OCI-LY7 (cell line): ENCODE data around the gene OPTC. TPM values are rescaled to one million over a fixed set of nuclear protein-coding genes. Genes with fewer than 3 reads are reported as not detected.
"Not testable (repeated sequence)": the region's sequence is repeated elsewhere in the genome, so short reads cannot be mapped to it uniquely, and the experiment has no call there.

Experiments
- BruUV-seq: library from RNA; stranded (reverse); fragments of 400-500 nt; replicated peaks from 2 replicates; lab custom pipeline; 2021; lab: Mats Ljungman, UMichigan
- CTCF ChIA-PET: fragments of 300-600 bp; sonication (Branson Sonifier 250); formaldehyde crosslinking; loops from one replicate; lab custom pipeline; 2022; ENCODE audit warnings: antibody characterized with exemption; ENCODE audit not compliant: unreplicated experiment; lab: Charles Lee
- POLR2A ChIA-PET: fragments of 300-600 bp; sonication (Branson Sonifier 250); formaldehyde crosslinking; loops from one replicate; lab custom pipeline; 2022; ENCODE audit warnings: antibody characterized with exemption; lab: Charles Lee
- DNase-seq: peaks from one replicate; pipeline ENCODE4 v3.0.0-alpha.2; 2015; ENCODE audit warnings: low spot score
- H2AFZ ChIP-seq: fragments of 200-600 bp; sonication (generic), shearing (Covaris generic); 2 replicates; pipeline ENCODE4 v1.6.1; 2014; ENCODE audit warnings: mild to moderate bottlenecking, antibody characterized with exemption, low read length, moderate library complexity
- H3K27ac ChIP-seq: fragments of 200-600 bp; sonication (generic); 2 replicates; pipeline ENCODE4 v1.5.1; 2014; ENCODE audit warnings: mixed run types, low read depth, mild to moderate bottlenecking, moderate library complexity, low read length, inconsistent platforms; ENCODE audit not compliant: poor library complexity, severe bottlenecking
- H3K36me3 ChIP-seq: fragments of 200-600 bp; sonication (generic); 2 replicates; pipeline ENCODE4 v1.6.1; 2014; ENCODE audit warnings: mild to moderate bottlenecking, antibody characterized with exemption, low read length, moderate library complexity, mixed read lengths; ENCODE audit not compliant: insufficient read depth
- H3K4me1 ChIP-seq: fragments of 200-600 bp; sonication (generic); 2 replicates; pipeline ENCODE4 v1.5.1; 2014; ENCODE audit warnings: mild to moderate bottlenecking, low read length; ENCODE audit not compliant: insufficient read depth, poor library complexity, severe bottlenecking
- H3K4me2 ChIP-seq: fragments of 200-600 bp; sonication (generic); 2 replicates; pipeline ENCODE4 v1.6.1; 2014; ENCODE audit warnings: mild to moderate bottlenecking, low read length
- H3K4me3 ChIP-seq: fragments of 200-600 bp; sonication (generic); 2 replicates; pipeline ENCODE4 v1.5.1; 2014; ENCODE audit warnings: mild to moderate bottlenecking, low read depth, low read length; ENCODE audit not compliant: poor library complexity, severe bottlenecking
- H3K79me2 ChIP-seq: fragments of 200-600 bp; sonication (generic); 2 replicates; pipeline ENCODE4 v1.6.1; 2016; ENCODE audit warnings: low read depth, mild to moderate bottlenecking, low read length, moderate library complexity, mixed read lengths; ENCODE audit not compliant: insufficient read depth
- H3K9me2 ChIP-seq: fragments of 200-600 bp; sonication (generic); 2 replicates; pipeline ENCODE4 v1.6.1; 2016; ENCODE audit warnings: mild to moderate bottlenecking, low read length, mixed read lengths; ENCODE audit not compliant: insufficient read depth
- H3K9me3 ChIP-seq: fragments of 200-600 bp; sonication (generic); 2 replicates; pipeline ENCODE4 v1.6.1; 2014; ENCODE audit warnings: mild to moderate bottlenecking, mixed run types, low read length, mixed read lengths
- H4K20me1 ChIP-seq: fragments of 200-600 bp; sonication (generic); 2 replicates; pipeline ENCODE4 v1.6.1; 2014; ENCODE audit warnings: mild to moderate bottlenecking, antibody characterized with exemption, low read length, moderate library complexity, mixed read lengths; ENCODE audit not compliant: insufficient read depth
- EZH2phosphoT487 ChIP-seq: fragments of 200-600 bp; sonication (generic); IDR thresholded peaks from 2 replicates; pipeline ENCODE4 v1.6.1; 2018; ENCODE audit warnings: low read depth, borderline replicate concordance, mild to moderate bottlenecking, mixed run types, antibody characterized with exemption, low read length, moderate library complexity, mixed read lengths
- intact Hi-C: fragments of 100-400 bp; cut with micrococcal nuclease; formaldehyde crosslinking; loops from one replicate; pipeline ENCODE4 v1.10.0; 2022; ENCODE audit not compliant: unreplicated experiment
- total RNA-seq, 2 experiments: library from RNA; depleted of rRNA in 1 of 2; stranded (reverse); fragments of >200 nt in 1 of 2; shearing (Covaris generic) in 1 of 2; gene quantifications; 2 replicates each; pipeline ENCODE4 v1.2.3, GENCODE V29; 2014 to 2022
- TF ChIP-seq, protein P1 (sequence below): fragments of 200-600 bp; sonication (generic); conservative IDR thresholded peaks from 2 replicates; pipeline ENCODE4 v1.5.1; 2014; ENCODE audit warnings: mild to moderate bottlenecking, antibody characterized with exemption, low read length, moderate library complexity, mixed read lengths

OPTC gene
- total RNA-seq, 2 experiments from 2014 or later = not detected

DNA sequence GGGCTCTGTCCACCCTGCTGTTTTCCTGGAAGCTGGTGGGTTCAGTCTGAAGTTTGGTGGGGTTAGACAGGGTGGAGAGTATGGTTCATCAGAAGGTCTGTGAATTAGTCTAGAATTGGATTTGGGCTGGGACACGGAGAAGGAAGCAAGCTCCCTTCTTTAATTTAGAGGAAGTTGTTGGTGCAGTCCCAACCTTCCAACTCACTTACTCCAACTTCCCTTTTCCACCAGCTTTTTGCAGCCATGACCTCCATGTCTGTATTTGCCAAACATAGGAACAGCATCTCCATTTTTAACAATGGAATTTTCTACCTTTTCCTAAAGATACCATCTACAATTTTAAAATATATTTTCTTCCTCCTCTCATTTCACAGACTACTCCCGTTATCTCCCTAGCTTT, 46.8 kb upstream of the OPTC start:
- Histone ChIP-seq H3K9me2 (no peaks in the 10 kb centered on the region), H3K9me3 (no peaks in the 10 kb centered on the region), H2AFZ (no peak overlapping the region), H3K79me2 (no peaks in the 10 kb centered on the region), H3K4me2 (no peak overlapping the region), H3K27ac (no peak overlapping the region), H3K36me3 (no peaks in the 10 kb centered on the region), H3K4me1 (peaks cover 37% of the 10 kb centered on the region), H4K20me1 (no peaks in the 10 kb centered on the region), H3K4me3 (no peak overlapping the region)
- ChIA-PET POLR2A (no interaction called here), CTCF (interaction anchor here (1.0 to 1.2 kb wide), 2 partner anchors 19 to 103 kb away, joined by 3 read pairs; no protein-coding TSS in a partner anchor)
- intact Hi-C loops = no loop called here
- TF ChIP-seq, protein P1, sequence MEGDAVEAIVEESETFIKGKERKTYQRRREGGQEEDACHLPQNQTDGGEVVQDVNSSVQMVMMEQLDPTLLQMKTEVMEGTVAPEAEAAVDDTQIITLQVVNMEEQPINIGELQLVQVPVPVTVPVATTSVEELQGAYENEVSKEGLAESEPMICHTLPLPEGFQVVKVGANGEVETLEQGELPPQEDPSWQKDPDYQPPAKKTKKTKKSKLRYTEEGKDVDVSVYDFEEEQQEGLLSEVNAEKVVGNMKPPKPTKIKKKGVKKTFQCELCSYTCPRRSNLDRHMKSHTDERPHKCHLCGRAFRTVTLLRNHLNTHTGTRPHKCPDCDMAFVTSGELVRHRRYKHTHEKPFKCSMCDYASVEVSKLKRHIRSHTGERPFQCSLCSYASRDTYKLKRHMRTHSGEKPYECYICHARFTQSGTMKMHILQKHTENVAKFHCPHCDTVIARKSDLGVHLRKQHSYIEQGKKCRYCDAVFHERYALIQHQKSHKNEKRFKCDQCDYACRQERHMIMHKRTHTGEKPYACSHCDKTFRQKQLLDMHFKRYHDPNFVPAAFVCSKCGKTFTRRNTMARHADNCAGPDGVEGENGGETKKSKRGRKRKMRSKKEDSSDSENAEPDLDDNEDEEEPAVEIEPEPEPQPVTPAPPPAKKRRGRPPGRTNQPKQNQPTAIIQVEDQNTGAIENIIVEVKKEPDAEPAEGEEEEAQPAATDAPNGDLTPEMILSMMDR = no peak
- no peak for TF ChIP-seq EZH2phosphoT487
- no TSS peak for BruUV-seq
- no peak for DNase-seq

DNA sequence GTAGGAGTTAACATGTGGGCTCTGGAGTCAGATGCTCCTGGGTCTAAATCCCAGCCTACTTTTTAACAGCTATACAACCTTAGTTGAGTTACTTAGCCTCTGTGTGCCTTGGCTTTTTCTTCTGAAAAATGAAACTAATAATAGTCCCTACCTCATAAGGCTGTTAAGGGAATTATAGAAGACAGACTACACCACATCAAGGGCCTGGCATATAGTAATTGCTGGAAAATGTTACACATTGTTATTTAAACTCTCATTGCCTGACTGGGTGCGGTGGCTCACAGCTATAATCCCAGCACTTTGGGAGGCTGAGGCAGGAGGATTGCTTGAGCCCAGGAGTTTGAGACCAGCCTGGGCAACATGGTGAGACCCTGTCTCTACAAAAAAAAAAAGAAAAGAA, 46.4 kb upstream of the OPTC start:
- H3K36me3 ChIP-seq, H3K9me2 ChIP-seq, H3K27ac ChIP-seq, H3K4me3 ChIP-seq, H2AFZ ChIP-seq, intact Hi-C loops, H3K79me2 ChIP-seq, H4K20me1 ChIP-seq, H3K4me2 ChIP-seq, BruUV-seq, H3K9me3 ChIP-seq, POLR2A ChIA-PET, DNase-seq: not testable (repeated sequence)
- CTCF ChIA-PET = interaction anchor here (1.0 to 1.2 kb wide), 2 partner anchors 19 to 104 kb away, joined by 3 read pairs; no protein-coding TSS in a partner anchor
- H3K4me1 ChIP-seq = peaks cover 41% of the 10 kb centered on the region

DNA sequence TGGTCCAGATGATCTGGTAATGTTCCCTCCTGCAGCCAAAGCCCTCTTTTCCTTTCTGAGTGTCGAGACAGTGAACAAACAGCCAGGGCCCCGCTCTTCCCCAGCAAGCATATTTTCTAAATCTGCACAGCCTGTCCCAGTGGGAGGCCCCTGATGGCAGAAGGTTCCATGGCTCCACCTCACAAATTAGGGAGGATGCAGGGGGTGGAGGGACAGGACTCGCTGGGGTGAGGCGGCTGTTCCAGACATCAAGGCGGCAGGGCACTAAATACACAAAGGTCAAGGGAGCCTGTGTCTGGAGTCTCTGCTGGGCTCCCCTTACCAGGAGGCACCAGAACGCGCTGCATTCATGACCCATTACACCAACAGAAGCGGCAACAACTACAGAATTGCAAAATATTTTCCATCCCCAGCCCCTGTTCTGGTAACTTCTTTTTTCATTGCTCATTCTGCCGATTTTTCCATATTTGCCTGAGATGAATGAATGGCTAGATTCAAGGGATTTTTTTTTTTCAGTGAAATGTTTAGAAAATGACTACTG, 45.4 kb upstream of the OPTC start:
- Histone ChIP-seq H3K4me3 (no peak overlapping the region), H2AFZ (peak overlapping the region; percentile 14; the same call in 1 of the 2 replicates), H3K9me2 (no peaks in the 10 kb centered on the region), H3K36me3 (no peaks in the 10 kb centered on the region), H3K27ac (no peak overlapping the region), H3K4me1 (peaks cover 51% of the 10 kb centered on the region), H3K9me3 (no peaks in the 10 kb centered on the region), H3K4me2 (peak overlapping the region; percentile 20), H4K20me1 (no peaks in the 10 kb centered on the region), H3K79me2 (no peaks in the 10 kb centered on the region)
- POLR2A ChIA-PET = no interaction called here
- intact Hi-C loops = no loop called here
- CTCF ChIA-PET = no interaction called here
- no TSS peak for BruUV-seq
- TF ChIP-seq, protein P1 = no peak
- TF ChIP-seq EZH2phosphoT487 = no peak
- DNase-seq = no peak
